ENCODE results near the gene ZNF503.

Gene ZNF503

DNA sequence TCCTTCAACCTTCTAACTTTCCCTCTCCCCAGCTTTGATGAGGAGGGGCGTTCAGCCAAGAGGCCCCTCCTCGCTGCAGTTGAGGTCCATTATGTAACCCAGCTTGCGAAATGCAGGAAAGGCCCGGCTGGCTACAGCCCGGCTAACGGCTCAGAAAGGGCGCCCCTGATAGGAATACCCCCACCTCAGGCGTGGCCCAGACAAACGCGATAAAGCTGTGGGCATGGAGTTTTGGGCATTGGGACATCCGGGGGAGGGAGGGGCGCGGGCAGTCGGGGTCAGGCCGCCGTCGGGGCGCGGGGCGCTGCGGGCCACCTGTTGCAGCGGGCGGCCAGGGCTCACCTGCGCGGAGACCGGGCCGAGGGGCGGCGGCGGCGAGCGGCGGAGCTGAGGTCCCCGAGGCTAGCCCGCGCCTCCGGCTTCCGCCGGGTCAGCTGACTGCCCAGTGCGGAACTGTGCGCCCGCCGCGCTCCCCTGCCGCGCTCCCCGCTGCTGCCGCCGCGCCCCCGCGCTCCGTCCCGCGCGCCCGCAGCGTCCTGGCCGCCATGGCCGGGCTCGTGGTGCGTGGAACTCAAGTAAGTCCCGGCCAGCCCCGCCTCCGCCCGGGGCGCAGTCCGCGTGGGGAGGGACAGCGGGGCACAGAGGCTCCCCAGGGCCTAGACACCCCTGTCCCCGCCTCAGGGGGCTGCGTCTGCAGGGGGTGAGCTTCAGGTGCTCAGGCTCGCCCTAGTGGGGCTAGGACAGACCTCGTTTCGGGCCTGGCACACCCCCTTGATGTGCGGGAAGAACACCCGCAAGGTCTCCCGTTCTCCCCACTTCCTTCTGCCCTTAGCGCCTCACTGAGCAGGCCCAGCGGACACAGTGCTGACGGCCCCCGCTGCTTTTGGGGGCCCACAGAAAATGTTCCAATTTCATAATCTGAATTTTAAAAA, 29.9 kb upstream of the ZNF503 start, which contains the start of gene LRMDA:
LRMDA (plus strand) TSS at position 445 of the 932 bp plus-strand sequence.
- DNase-seq (ENCODE audit: low read depth in 2 of 2) = no peak

DNA sequence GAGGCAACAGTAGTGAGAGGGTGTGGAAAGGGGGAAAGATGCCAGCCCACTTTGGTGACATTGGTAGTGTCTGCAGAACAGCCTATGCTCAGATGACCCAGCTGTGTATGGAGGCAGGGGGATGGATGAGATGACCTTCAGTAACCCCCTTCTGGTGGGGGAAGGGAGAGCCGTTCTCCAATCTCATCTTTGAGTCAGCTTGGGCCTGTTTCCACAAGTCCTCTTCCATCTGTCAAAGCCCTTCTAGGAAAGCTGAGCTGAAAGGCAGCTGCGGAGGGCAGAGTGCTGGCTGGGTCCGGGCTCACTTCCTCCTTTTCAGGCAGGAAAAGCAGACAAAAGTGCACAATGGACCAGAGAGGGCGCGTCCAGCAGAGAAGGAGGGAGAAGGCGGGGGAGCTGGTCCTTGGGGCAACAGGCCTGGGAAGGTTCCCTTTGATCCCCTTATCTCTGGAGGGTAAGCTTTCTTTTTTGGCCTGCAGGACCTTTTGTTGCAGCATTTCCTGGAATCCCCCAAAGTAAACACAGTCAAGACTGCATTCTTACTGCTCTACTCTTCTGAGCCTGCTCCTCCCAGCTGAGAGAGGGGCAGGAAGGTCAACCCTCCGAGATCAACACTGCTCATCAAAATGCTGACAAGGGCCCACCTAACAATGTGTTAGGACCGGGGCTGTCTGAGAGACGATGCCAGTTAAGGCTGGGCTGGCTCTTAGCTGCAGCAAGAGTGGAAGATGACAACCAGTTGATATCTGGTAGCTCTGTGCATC, 28.6 kb upstream of the ZNF503 start:
- DNase-seq (ENCODE audit: low read depth in 2 of 2) = no peak

DNA sequence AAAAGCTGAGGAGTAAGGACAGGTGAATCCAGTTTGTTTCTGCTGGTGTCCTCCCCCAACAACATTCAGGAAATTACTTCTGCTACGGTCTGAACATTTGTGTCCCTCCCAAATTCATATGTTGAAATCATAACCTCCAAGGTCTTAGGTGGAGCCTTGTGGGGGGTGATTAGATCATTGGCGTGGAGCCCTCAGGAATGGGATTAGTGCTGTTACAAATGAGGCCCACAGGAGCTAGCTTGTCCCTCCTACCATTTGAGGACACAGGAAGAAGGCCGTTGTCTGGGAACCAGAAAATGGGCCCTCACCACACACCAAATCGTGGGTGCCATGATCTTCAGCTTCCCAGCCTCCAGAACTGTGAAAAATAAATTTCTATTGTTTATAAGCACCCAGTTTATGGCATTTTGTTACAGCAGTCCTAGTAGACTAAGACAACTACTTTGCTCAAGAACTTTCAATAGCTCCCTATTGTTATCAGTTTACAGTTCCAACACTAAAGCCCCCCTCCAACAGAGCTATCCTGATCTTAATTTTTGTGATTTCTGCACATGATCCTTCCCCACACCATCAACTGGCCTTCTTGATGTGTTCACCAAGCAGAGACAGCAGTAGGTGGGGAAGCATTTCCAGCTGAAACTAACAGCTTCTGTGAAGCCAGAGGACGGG, 27.7 kb upstream of the ZNF503 start:
- DNase-seq (ENCODE audit: low read depth in 2 of 2) = no peak

DNA sequence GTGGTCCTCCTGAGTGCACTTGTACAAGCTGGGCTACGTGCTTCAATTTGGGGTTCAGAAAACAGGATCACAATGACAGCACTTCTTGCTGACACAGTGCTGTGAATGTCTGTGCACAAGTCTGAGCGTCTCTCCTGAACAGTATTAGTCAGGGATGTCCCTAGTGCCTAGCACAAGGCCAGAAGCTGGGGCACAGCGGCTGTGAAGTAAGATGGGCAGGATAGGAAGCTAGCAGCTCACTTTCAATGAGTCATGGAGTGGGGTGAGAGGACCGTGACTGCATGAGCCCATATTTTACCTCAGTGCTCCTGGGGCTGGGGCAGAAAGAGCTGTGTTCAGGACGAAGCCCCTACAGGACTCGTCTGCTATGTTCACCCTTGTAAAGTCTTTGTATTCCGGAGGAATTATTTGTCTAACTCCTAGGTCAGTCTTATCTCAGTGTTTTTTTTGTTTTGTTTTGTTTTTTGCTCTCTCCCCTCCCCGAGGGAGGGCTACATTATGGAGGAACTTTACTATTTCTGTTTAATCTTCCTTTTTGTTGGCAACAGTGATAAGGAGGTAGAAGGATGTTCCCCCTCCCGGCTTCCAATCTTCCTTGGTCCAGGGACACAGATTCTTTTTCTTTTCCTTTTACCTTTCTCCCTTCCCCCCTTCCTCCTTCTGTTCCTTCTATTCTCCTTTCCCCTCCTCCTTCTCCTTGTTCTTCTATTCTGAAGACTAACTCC, 27.0 kb upstream of the ZNF503 start:
- no peak for DNase-seq (ENCODE audit: low read depth in 2 of 2)

DNA sequence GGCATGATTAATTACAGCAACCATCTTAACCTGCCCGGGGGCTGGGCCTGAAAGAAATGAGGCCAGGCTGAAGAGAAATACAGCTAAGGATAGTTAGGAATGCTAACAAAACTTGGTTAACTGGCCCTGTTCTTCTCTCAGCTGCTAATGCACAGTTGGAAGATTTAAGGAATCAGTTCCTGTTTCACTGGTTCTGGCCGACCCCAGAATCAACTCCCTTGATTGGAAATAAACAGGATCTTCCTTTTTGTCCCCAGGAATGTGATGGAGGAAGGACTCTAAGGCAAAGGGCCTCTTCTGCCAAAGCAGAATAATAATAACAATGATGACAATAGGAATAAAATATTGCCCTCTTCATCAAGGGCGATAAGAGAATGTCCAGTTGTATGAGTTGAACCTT, 26.4 kb upstream of the ZNF503 start:
- no peak for DNase-seq (ENCODE audit: low read depth in 2 of 2)

DNA sequence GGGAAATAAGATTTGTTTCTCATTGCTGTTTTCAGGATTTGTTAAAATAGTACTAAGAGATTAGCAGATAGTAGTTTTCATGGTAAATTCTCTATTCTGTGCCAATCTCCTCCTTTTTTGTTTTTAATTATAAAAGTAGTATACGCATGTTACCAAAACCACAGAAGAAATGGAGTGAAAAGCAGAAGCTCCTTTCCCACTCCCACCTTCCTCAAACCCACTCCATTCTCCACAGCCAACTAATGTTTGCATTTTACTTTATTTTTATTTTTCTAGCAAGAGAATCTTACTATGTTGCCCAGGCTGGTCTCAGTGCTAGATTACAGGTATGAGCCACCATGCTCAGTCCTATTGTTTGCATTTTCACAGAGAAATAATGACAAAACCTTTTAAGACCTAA, 25.3 kb upstream of the ZNF503 start:
- DNase-seq (ENCODE audit: low read depth in 2 of 2) = no peak

DNA sequence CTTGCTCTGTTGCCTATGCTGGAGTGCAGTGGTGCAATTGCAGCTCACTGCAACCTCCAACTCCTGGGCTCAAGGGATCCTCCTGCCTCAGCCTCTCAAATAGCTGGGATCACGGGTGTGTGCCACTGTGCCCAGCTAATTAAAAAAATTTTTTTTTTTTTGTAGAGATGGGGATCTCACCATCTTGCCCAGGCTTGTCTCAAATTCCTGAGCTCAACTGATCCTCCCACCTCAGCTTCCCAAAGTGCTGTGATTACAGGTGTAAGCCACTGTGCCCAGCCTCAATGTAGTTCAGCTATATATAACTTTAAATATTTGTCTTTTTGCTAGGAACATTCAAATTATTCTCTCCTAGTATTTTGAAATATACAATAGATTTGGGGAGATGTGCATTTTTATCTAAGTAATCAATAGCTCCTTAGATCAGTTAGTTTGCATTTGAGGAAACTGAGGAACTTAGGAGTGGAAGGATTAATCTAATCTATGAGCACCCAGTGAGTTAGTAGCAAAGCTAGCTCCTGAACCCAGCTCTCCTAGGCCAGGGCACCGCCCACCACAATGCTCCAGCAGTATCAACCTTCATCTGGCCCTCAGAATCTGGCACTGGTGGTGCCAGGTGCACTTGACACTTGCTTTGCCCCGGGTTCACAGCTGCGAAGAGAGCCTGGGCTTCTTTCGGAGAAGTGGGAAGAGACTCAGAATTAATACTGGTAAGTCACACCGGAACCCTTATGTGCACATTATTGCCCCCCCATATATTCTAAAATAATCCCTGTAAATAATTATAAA, 23.9 kb upstream of the ZNF503 start:
- DNase-seq (ENCODE audit: low read depth in 2 of 2) = no peak

DNA sequence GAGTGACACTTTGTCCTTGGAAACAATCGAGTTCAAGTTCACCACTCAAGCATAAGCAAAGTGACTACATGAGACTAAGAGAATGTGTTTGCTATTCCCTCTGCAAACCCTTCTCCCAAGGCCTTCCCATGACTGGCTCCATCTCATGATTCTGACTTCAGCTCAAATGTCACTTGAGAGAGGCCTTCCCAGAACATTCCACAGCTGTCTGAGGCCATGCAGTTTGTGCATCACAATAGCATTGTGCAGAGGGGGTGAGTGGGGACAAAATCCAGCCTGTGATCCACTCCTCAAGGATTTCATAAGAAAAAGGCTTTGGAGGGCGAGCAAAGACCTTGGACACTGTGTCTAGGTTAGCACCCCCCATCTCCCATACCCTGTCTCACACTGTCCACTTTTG, 23.0 kb upstream of the ZNF503 start:
- no peak for DNase-seq (ENCODE audit: low read depth in 2 of 2)

DNA sequence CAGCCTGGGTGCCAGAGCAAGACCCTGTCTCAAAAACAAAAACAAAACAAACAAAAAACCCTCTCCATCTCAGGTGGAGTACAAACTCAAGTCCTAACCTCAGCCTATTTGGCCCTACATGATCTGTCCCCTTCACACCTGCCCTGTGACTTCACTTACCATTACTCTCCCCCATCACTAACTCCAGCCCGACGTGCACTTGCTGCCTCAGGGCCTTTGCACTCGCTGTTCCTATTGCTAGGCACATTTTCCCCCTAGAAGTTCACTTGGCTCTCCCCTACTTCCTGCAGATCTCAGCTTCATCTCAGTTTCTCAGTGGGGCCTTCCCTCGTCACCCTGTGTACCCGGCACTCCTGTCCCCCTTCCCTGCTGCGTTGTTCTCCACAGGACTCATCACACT, 21.3 kb upstream of the ZNF503 start:
- no peak for DNase-seq (ENCODE audit: low read depth in 2 of 2)

DNA sequence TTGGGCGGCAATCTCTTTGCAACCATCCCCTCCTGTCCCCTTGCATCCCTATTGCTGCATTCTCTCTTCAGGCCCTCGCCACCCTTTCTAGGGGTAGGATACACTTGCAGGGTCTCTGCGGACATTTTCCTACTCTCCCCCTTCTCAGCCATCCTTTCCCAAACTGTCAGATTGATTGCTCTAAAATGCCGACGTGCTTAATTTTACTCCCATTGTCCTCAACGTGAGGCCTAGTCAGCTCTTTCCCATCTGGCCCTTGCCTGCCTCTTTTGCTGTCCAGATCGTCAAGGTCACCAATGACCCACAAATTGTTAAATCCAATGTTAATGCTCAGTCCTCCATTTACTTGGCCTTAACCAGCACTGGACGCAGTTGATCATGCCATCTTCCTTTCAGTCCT, 17.1 kb upstream of the ZNF503 start:
- no peak for DNase-seq (ENCODE audit: low read depth in 2 of 2)

DNA sequence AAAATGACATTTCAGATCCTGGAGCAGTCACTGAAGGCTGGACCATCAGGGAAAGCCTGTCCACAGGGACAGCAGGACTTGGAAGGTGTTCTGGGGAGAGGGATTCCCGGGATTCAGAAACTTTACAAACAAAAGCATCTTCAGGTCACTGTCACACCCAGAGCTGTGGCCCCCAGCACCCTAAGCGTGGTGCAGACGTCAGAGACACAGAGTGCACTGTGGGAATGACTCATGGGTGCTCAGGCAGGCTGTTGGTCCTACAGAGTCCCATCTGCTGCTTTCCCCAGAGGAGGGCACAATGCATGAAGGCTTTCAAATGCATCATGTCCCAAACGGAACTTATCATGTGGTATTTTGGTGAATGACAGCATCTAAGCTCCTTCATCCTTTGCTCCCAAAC, 16.7 kb upstream of the ZNF503 start:
- no peak for DNase-seq (ENCODE audit: low read depth in 2 of 2)

DNA sequence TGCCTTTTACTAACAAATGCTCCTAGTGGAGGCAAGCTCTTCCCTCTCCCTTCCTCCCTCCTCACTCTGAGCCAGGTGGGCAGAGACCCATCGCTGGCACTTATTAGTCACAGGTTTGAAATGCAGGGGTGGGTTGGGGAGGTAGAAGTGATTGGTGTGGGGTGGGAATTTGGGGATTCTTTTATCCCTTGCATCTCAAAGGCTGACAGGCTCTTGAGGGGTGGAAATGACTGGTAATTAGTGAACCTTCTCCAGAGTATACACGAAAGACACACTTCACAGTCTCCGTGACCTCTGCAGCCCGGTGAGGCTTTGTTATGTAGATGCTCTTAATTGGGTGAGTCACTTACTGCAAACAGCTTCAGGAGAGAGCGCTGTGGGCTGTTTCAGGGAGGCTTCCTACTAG, 16.0 kb upstream of the ZNF503 start:
- no peak for DNase-seq (ENCODE audit: low read depth in 2 of 2)

DNA sequence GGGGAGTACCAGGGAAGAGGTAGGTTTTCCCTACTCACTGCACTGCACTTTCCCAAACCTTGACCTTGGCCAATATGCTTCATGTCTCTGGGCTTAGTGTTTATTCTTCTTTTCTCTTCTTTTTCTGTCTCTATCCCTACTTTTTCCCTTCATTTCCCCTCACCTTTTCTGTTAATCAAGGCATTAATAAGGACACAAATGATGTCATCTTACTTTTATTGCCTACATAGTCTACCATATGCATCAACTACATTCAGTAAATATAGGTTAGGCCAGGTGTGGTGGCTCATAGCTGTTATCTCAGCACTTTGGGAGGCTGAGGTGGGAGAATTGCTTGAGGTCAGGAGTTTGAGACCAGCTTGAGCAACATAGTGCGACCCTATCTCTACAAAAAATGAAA, 13.0 kb upstream of the ZNF503 start:
- no peak for DNase-seq (ENCODE audit: low read depth in 2 of 2)

DNA sequence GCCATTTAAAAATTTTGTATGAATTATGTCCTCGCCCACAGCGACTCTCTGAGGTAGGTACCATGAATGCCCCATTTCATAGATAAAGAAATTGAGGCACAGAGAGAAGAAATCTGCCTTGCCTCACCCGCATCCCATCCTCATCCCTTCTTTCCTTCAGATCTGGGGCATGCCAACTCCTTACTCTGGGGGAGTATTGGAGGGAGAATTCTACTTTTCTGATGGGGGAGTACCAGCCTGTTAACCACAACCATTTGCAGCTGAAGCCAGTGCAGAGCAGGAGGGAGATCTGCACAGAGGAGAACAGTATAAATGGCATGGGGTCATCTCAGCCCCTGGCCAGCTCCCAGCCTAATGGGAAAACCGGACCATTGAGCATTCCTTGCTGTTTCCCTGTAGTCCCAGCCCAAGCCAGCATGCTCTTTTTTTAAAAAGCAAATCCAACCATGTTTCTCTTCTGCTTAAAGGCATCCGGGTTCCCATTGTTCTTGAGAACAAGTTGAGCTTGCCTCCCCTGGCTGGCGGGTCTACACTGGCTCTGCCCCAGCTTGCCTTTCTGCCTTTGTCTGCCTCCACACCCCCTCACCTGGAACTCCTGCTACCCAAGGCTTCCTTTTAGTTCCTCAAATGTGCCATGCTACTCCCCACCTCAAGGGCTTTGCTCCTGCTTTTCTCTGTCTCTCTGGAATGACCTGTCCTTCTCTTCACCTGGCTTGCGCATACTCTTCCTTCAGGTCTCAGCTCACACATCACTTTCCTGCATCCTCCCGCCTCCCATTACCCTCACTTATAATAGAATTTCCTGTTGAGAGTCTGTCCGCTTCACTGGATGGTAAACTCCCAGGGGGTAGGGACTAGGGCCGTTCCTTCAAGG, 8.8 kb upstream of the ZNF503 start:
- DNase-seq (ENCODE audit: low read depth in 2 of 2) = no peak

DNA sequence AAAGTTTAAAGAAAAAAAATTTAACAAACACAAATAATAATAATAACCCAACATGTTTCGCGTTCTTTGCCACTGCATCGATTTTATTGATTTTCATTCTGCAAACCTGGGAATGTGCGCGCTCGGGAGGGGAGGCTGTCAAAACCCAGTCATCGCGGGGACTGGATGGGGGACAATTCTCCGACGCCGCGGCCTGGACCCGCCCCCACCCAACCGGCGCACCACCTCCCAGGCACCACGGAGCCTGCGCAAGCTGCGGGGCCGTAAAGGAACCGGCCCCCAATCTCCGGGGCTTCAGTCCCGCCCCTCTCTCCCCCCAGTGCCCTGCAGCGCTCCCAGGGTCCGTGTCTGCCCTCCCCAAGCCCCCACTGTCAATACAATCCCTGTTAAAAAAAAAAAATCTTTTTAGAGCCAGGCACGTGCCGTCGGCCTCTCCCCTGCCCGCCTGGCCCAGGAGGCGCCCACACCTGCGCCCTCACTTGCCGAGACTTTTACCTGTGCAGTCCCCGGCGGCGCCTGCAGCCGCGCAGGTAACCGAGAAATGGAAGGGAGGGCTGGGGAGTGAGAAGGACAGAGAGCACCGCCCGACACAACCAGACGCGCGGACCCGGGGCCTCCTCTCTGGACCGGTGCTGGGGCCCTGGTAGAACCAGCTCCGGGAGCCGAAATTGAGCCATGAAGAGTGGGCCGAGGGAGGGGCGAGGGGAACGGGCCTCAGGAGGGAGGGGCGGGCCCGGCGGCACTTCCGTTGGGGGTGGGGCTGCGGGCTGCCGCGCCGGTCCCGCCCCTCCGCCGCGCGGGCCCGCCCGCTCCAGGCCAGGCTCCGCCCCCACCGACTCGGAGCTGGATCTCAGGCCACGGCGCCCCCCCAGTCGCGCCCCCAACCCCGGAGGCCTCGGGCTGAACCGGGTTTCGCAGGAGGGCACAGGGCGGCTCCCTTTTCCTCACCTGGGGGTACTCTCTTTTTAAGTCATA, 7.6 kb upstream of the ZNF503 start:
- no peak for DNase-seq (ENCODE audit: low read depth in 2 of 2)

DNA sequence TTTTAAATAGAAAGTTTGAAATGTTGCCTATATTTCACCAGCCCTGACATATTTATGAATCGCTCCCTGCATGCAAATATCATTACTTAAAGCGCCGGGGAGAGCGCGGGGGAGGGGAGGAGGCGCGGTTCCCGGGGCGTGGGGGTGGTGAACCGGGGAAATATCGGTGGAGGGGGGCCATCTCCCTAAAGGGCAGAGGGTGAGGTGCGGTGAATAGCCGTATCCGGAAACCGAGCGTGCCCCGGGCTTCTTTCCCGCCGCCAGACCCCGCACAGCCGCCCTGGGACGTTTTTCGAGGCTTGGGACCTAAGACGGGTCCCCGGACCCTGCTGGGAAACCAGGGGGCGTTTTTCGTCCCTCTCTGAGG, 6.9 kb upstream of the ZNF503 start:
- no peak for DNase-seq (ENCODE audit: low read depth in 2 of 2)

DNA sequence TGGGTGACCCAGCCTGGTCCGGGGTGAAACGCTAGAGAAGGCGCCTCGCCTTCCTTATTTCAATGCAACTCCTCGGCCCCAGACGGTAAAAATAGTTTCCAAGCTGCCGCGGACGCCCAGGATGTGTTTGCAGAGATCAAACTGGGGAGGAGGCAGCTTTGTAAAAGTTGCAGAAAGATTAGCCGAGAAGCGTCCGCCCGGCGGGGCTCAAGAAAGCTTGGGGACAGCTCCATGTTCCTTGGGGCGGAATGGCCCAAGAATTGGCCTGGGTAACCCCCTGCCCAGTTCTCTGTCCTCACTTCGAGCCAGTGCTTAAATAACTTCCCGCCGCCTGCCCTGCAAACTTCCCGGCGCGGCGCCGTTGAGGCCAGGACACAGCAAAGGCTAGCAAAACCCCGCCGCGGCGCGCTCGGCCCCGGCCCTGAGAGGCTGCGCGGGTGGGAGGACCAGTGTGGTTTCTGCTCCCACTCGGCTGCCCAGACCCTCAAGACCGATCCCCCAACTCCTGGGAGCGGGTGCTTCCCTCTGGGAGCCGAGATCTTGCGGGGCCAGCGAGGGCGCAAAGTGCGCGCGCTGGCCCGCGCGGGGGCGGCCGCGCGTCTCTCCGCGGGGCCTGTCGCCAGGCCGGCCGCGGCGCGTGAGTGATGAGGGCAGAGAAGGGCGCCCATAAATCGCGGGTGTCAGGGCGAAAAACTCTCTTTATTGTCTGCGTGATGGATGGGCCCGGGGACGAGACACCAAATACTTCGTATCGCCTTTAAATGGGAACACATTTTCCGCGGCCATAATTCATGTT, 6.3 kb upstream of the ZNF503 start:
- DNase-seq (ENCODE audit: low read depth in 2 of 2) = no peak

DNA sequence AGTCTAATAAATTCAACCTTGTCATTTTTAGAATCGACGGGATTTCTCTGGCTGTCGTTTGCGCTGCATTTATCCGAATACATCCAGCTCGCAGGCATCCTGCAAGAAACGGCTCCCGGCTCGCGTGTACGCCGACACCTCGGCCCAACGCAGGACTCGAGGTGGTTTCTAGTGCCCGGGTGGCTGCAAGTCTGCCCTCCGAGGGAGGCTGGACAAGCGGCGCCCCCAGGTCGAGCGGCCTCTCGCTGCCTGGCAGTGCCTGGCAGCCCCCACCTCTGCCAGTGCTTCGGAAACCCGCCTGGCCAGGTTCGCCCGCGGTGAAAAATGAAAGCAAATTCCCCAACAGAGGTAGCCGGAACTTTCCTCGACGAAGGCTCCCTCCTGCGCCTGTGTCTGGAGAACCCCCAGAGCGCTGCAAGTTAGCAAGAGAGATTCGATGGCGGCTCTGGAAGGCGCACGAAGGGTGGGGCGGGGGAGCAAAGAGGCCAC, 5.7 kb upstream of the ZNF503 start:
- DNase-seq (ENCODE audit: low read depth in 2 of 2) = no peak
